MG63 (cell line): Measurements from ENCODE around the gene LARP7. TPM values are rescaled to one million over a fixed set of nuclear protein-coding genes. Genes with fewer than 3 reads are reported as not detected.
"Not testable (repeated sequence)": the region's sequence is repeated elsewhere in the genome, so short reads cannot be mapped to it uniquely, and the experiment has no call there.

Experiments used
- DNase-seq: peaks from one replicate; pipeline ENCODE4 v3.0.0-alpha.2; 2020
- H3K27me3 ChIP-seq: fragments of 250-450 bp; sonication (Bioruptor Pico); 2 replicates; pipeline ENCODE4 v1.5.1; 2020; ENCODE audit warnings: mild to moderate bottlenecking, moderate library complexity
- H3K36me3 ChIP-seq: fragments of 250-450 bp; sonication (Bioruptor Pico); 2 replicates; pipeline ENCODE4 v1.5.1; 2020; ENCODE audit warnings: mild to moderate bottlenecking, moderate library complexity
- H3K4me3 ChIP-seq: fragments of 250-450 bp; sonication (Bioruptor Pico); 2 replicates; pipeline ENCODE4 v1.5.1; 2020; ENCODE audit warnings: mild to moderate bottlenecking, moderate library complexity
- H3K9me3 ChIP-seq: fragments of 250-450 bp; sonication (Bioruptor Pico); 2 replicates; pipeline ENCODE4 v1.5.1; 2020; ENCODE audit warnings: mild to moderate bottlenecking, moderate library complexity
- total RNA-seq: library from RNA; depleted of rRNA; stranded (reverse); fragments of >200 nt; shearing (Covaris generic); gene quantifications from 2 replicates; pipeline ENCODE4 v1.2.3, GENCODE V29; 2014; ENCODE audit warnings: low replicate concordance; rRNA removed

The LARP7 gene
- 25.7 and 53.8 TPM in 2 replicates for total RNA-seq

GRCh38 chr4:112636688-112637551, at the start of gene LARP7, which contains the start of gene ZGRF1:
Gene LARP7 (plus strand): TSS chr4:112637143. CDS start chr4:112644670, 7,527 bp downstream.
Gene ZGRF1 (minus strand): TSS chr4:112636909. CDS start chr4:112633176, 3,733 bp downstream.
- Histone ChIP-seq H3K9me3 (no peaks in the 10 kb centered on the region), H3K4me3 (peak within 1 kb of the TSS; percentile 83), H3K27me3 (no peaks in the 10 kb centered on the region), H3K36me3 (no peaks in the 10 kb centered on the region)
- DNase-seq: peak; percentile 95

- Histone ChIP-seq H3K9me3 (no peaks in the 10 kb centered on the region), H3K27me3 (no peaks in the 10 kb centered on the region), H3K4me3 (no peak overlapping the region), H3K36me3 (no peaks in the 10 kb centered on the region)
- peak; percentile 1 for DNase-seq
Measured at GRCh38 chr4:112589206-112589605, 47.7 kb upstream of the LARP7 start.

GRCh38 chr4:112591593-112591992, 45.4 kb upstream of the LARP7 start:
- Histone ChIP-seq H3K27me3 (no peaks in the 10 kb centered on the region), H3K36me3 (no peaks in the 10 kb centered on the region), H3K9me3 (no peaks in the 10 kb centered on the region), H3K4me3 (no peak overlapping the region)
- no peak for DNase-seq

- no peak for DNase-seq
- Histone ChIP-seq H3K27me3 (no peaks in the 10 kb centered on the region), H3K9me3 (no peaks in the 10 kb centered on the region), H3K36me3 (no peaks in the 10 kb centered on the region), H3K4me3 (no peak overlapping the region)
Measured at GRCh38 chr4:112592717-112593116, 44.2 kb upstream of the LARP7 start.

GRCh38 chr4:112593438-112594133, 43.4 kb upstream of the LARP7 start:
- Histone ChIP-seq H3K27me3 (no peaks in the 10 kb centered on the region), H3K4me3 (no peak overlapping the region), H3K9me3 (no peaks in the 10 kb centered on the region), H3K36me3 (no peaks in the 10 kb centered on the region)
- no peak for DNase-seq

GRCh38 chr4:112594993-112595392, 42.0 kb upstream of the LARP7 start:
- H3K9me3 ChIP-seq: no peaks in the 10 kb centered on the region
- no peak for DNase-seq

GRCh38 chr4:112604589-112604988, 32.4 kb upstream of the LARP7 start:
- Histone ChIP-seq H3K27me3 (no peaks in the 10 kb centered on the region), H3K36me3 (no peaks in the 10 kb centered on the region; the same call in 1 of the 2 replicates), H3K9me3 (no peaks in the 10 kb centered on the region), H3K4me3 (no peak overlapping the region)
- peak; percentile 2 for DNase-seq

More at GRCh38 chr4:112594993-112595392, 42.0 kb upstream of the LARP7 start:
- Histone ChIP-seq H3K4me3 (no peak overlapping the region), H3K27me3 (no peaks in the 10 kb centered on the region), H3K36me3 (no peaks in the 10 kb centered on the region)

- H3K27me3 ChIP-seq, H3K4me3 ChIP-seq, H3K36me3 ChIP-seq, H3K9me3 ChIP-seq, DNase-seq: not testable (repeated sequence)
Measured at GRCh38 chr4:112612814-112613213, 24.1 kb upstream of the LARP7 start.

- Histone ChIP-seq H3K4me3 (no peak overlapping the region), H3K9me3 (no peaks in the 10 kb centered on the region), H3K36me3 (peaks cover 7% of the 10 kb centered on the region), H3K27me3 (no peaks in the 10 kb centered on the region)
- DNase-seq: no peak
Measured at GRCh38 chr4:112616984-112617383, 20.0 kb upstream of the LARP7 start.

- peaks cover 3% of the 10 kb centered on the region; the same call in 1 of the 2 replicates for H3K36me3 ChIP-seq
- H3K27me3 ChIP-seq: no peaks in the 10 kb centered on the region
- H3K9me3 ChIP-seq: no peaks in the 10 kb centered on the region
- no peak overlapping the region for H3K4me3 ChIP-seq
- no peak for DNase-seq
Measured at GRCh38 chr4:112626228-112626627, 10.7 kb upstream of the LARP7 start.

- Histone ChIP-seq H3K27me3 (no peaks in the 10 kb centered on the region), H3K9me3 (no peaks in the 10 kb centered on the region), H3K36me3 (no peaks in the 10 kb centered on the region), H3K4me3 (no peak overlapping the region)
- DNase-seq: no peak
Measured at GRCh38 chr4:112633477-112634235, 3.3 kb upstream of the LARP7 start.

- DNase-seq: no peak
- Histone ChIP-seq H3K4me3 (peak overlapping the region; percentile 83), H3K9me3 (no peaks in the 10 kb centered on the region), H3K27me3 (no peaks in the 10 kb centered on the region), H3K36me3 (no peaks in the 10 kb centered on the region)
Measured at GRCh38 chr4:112637552-112637866, 566 bp downstream of the LARP7 start.

GRCh38 chr4:112642526-112642925, 5.6 kb downstream of the LARP7 start:
- Histone ChIP-seq H3K9me3 (no peaks in the 10 kb centered on the region), H3K27me3 (no peaks in the 10 kb centered on the region), H3K36me3 (peaks cover 4% of the 10 kb centered on the region), H3K4me3 (no peak overlapping the region)
- no peak for DNase-seq

GRCh38 chr4:112644595-112645535, 7.9 kb downstream of the LARP7 start:
- not testable (repeated sequence) for H3K4me3 ChIP-seq, H3K9me3 ChIP-seq, DNase-seq

GRCh38 chr4:112645541-112646329, 8.8 kb downstream of the LARP7 start:
- H3K27me3 ChIP-seq: no peaks in the 10 kb centered on the region
- H3K9me3 ChIP-seq: no peaks in the 10 kb centered on the region
- peaks cover 17% of the 10 kb centered on the region for H3K36me3 ChIP-seq
- DNase-seq: no peak
- H3K4me3 ChIP-seq: no peak overlapping the region

More at GRCh38 chr4:112644595-112645535, 7.9 kb downstream of the LARP7 start:
- H3K27me3 ChIP-seq: not testable (repeated sequence)
- peaks cover 10% of the 10 kb centered on the region for H3K36me3 ChIP-seq
